GM23338 (cell line): ENCODE results near the gene REV3L.

Source experiments
- CREB1 ChIP-seq: fragments of 250-450 bp; sonication (Bioruptor Pico); IDR thresholded peaks from 2 replicates; pipeline ENCODE4 v1.5.0; 2020; ENCODE audit warnings: low read depth, mild to moderate bottlenecking, moderate library complexity
- CTCF ChIP-seq, 2 experiments: fragments of 200-600 bp in 1 of 2; sonication (generic) in 1 of 2; conservative IDR thresholded peaks; 2 replicates each; pipeline versions ENCODE4 v1.5.1 to v1.6.1; 2016 to 2017; ENCODE audit warnings: antibody characterized with exemption in 2 of 2, low read depth in 2 of 2, mild to moderate bottlenecking in 2 of 2, moderate library complexity in 1 of 2
- EZH2 ChIP-seq: fragments of 200-600 bp; sonication (generic); IDR thresholded peaks from one replicate; pipeline ENCODE4 v1.8.0; 2017; ENCODE audit warnings: antibody characterized with exemption, mild to moderate bottlenecking, low read depth; ENCODE audit not compliant: unreplicated experiment
- EZH2phosphoT487 ChIP-seq: fragments of 200-600 bp; sonication (generic); IDR thresholded peaks from one replicate; pipeline ENCODE4 v1.8.1; 2018; ENCODE audit warnings: antibody characterized with exemption; ENCODE audit not compliant: unreplicated experiment
- JUNB ChIP-seq: IDR thresholded peaks from one replicate; pipeline ENCODE4 v1.6.1; 2016; ENCODE audit warnings: antibody characterized with exemption; ENCODE audit not compliant: unreplicated experiment
- NANOG ChIP-seq: IDR thresholded peaks from 2 replicates; pipeline ENCODE4 v1.6.1; 2016; ENCODE audit warnings: antibody characterized with exemption, borderline replicate concordance
- POLR2AphosphoS5 ChIP-seq: IDR thresholded peaks from 2 replicates; pipeline ENCODE4 v1.6.1; 2016; ENCODE audit warnings: antibody characterized with exemption, low read depth
- REST ChIP-seq: IDR thresholded peaks from one replicate; pipeline ENCODE4 v1.6.1; 2018; ENCODE audit warnings: antibody characterized with exemption; ENCODE audit not compliant: unreplicated experiment
- STAT1 ChIP-seq: IDR thresholded peaks from one replicate; pipeline ENCODE4 v1.6.1; 2016; ENCODE audit warnings: antibody characterized with exemption; ENCODE audit not compliant: unreplicated experiment
- ZNF114 ChIP-seq: fragments of 250-450 bp; sonication (Bioruptor Pico); IDR thresholded peaks from 2 replicates; pipeline ENCODE4 v1.5.0; 2020; ENCODE audit warnings: mild to moderate bottlenecking, moderate library complexity
- ZNF331 ChIP-seq: fragments of 250-450 bp; sonication (Bioruptor Pico); IDR thresholded peaks from 2 replicates; pipeline ENCODE4 v1.5.0; 2020; ENCODE audit warnings: low read depth, mild to moderate bottlenecking, moderate library complexity
- ZNF462 ChIP-seq: fragments of 250-450 bp; sonication (Bioruptor Pico); IDR thresholded peaks from 2 replicates; pipeline ENCODE4 v1.5.0; 2020; ENCODE audit warnings: mild to moderate bottlenecking, moderate library complexity
- TF ChIP-seq, protein P1 (sequence below): IDR thresholded peaks from 2 replicates; pipeline ENCODE4 v1.6.1; 2016; ENCODE audit warnings: antibody characterized with exemption

DNA sequence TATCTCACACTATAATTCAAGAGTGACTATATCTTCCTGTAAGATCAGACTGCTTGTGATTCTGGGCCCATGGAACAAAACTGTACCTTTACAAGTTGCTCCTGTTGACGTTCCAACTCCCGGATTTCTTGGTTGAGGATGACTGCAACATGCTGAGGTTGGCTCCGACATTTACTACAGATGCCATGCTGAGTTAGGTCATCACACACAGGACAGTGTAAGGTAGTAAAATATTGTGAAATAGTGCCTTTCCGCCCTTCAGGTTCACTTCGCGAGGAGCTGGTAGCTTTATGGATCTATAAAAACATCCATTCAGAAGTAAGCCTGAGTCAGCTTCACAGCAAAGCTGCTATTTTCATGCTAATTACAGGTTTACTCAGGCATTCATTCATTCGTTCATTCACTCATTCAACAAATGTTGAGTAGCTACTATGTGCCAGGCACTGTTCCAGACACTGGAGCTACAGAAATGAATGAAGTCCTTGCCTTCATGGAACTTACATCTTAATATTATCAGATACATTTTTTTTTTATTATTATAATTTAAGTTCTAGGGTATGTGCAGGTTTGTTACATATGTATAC, 175.7 kb downstream of the REV3L start:
- TF ChIP-seq CTCF (conservative IDR thresholded peaks at IDR 0.05; ENCODE audit: low read depth in 2 of 2) (no peak), JUNB (no peak), POLR2AphosphoS5 (no peak), REST (no peak), CREB1 (CRISPR knock-in tag) (no peak), EZH2 (no peak), EZH2phosphoT487 (no peak), NANOG (no peak), ZNF462 (CRISPR knock-in tag) (no peak), STAT1 (no peak), ZNF114 (CRISPR knock-in tag) (no peak), ZNF331 (no peak)
- TF ChIP-seq, protein P1, sequence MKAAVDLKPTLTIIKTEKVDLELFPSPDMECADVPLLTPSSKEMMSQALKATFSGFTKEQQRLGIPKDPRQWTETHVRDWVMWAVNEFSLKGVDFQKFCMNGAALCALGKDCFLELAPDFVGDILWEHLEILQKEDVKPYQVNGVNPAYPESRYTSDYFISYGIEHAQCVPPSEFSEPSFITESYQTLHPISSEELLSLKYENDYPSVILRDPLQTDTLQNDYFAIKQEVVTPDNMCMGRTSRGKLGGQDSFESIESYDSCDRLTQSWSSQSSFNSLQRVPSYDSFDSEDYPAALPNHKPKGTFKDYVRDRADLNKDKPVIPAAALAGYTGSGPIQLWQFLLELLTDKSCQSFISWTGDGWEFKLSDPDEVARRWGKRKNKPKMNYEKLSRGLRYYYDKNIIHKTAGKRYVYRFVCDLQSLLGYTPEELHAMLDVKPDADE, result no peak
